Activated naive CD8-positive, alpha-beta T cell treated with anti-CD3 and anti-CD28 coated beads, Interleukin-2, amount 50 U/mL, for 24 hours (primary cell): ENCODE measurements around the gene NPAS1.
"Not testable (repeated sequence)": the region's sequence is repeated elsewhere in the genome, so short reads cannot be mapped to it uniquely, and the experiment has no call there.

Experiments
- ATAC-seq: fragments of 150-1000 bp; cut with Tn5 transposase; one replicate; pipeline ENCODE4 v1.10.0; 2021
- DNase-seq: peaks from one replicate; pipeline ENCODE4 v3.0.0; 2021
- H3K27ac Mint-ChIP-seq: one replicate; pipeline ENCODE4 v1.8.0; 2021; ENCODE audit warnings: mild to moderate bottlenecking, mixed read lengths
- H3K27me3 Mint-ChIP-seq: one replicate; pipeline ENCODE4 v1.8.0; 2021; ENCODE audit warnings: mixed read lengths
- H3K36me3 Mint-ChIP-seq: one replicate; pipeline ENCODE4 v1.8.0; 2021; ENCODE audit warnings: low read depth, mixed read lengths
- H3K4me1 Mint-ChIP-seq: one replicate; pipeline ENCODE4 v1.8.0; 2021; ENCODE audit warnings: mixed read lengths
- H3K4me3 Mint-ChIP-seq: one replicate; pipeline ENCODE4 v1.8.0; 2021; ENCODE audit warnings: mild to moderate bottlenecking, moderate library complexity, mixed read lengths
- H3K9me3 Mint-ChIP-seq: one replicate; pipeline ENCODE4 v1.8.0; 2021; ENCODE audit warnings: mixed read lengths

NPAS1 gene

GRCh38 chr19:47068876-47069406, 49.3 kb downstream of the NPAS1 start:
- Mint-ChIP-seq H3K4me1 (peaks cover under 1% of the 10 kb centered on the region), H3K27me3 (no peaks in the 10 kb centered on the region), H3K27ac (no peak overlapping the region), H3K4me3 (no peak overlapping the region), H3K9me3 (no peaks in the 10 kb centered on the region), H3K36me3 (peaks cover 24% of the 10 kb centered on the region)
- ATAC-seq = no peak
- no peak for DNase-seq

- H3K9me3 Mint-ChIP-seq = no peaks in the 10 kb centered on the region
- H3K4me3 Mint-ChIP-seq = no peak overlapping the region
- ATAC-seq (no peak), DNase-seq (no peak)
- H3K27me3 Mint-ChIP-seq = no peaks in the 10 kb centered on the region
- H3K4me1 Mint-ChIP-seq = peaks cover 3% of the 10 kb centered on the region
- peaks cover 27% of the 10 kb centered on the region for H3K36me3 Mint-ChIP-seq
- H3K27ac Mint-ChIP-seq = no peak overlapping the region
These were observed 50.2 kb downstream of the NPAS1 start for GRCh38 chr19:47069795-47070194.

GRCh38 chr19:47070756-47071155, 51.1 kb downstream of the NPAS1 start:
- no peaks in the 10 kb centered on the region for H3K9me3 Mint-ChIP-seq
- no peaks in the 10 kb centered on the region for H3K27me3 Mint-ChIP-seq
- H3K4me1 Mint-ChIP-seq = peaks cover 6% of the 10 kb centered on the region
- H3K36me3 Mint-ChIP-seq = peaks cover 32% of the 10 kb centered on the region
- DNase-seq (no peak), ATAC-seq (no peak)
- H3K27ac Mint-ChIP-seq = no peak overlapping the region
- H3K4me3 Mint-ChIP-seq = no peak overlapping the region

- peaks cover 6% of the 10 kb centered on the region for H3K4me1 Mint-ChIP-seq
- no peaks in the 10 kb centered on the region for H3K9me3 Mint-ChIP-seq
- no peak overlapping the region for H3K27ac Mint-ChIP-seq
- H3K4me3 Mint-ChIP-seq = no peak overlapping the region
- no peaks in the 10 kb centered on the region for H3K27me3 Mint-ChIP-seq
- DNase-seq (no peak), ATAC-seq (no peak)
- peaks cover 38% of the 10 kb centered on the region for H3K36me3 Mint-ChIP-seq
These were observed 52.1 kb downstream of the NPAS1 start for GRCh38 chr19:47071731-47072130.

GRCh38 chr19:47072323-47072722, 52.7 kb downstream of the NPAS1 start:
- Mint-ChIP-seq H3K4me1 (peaks cover 6% of the 10 kb centered on the region), H3K27me3 (no peaks in the 10 kb centered on the region), H3K36me3 (peaks cover 39% of the 10 kb centered on the region), H3K4me3 (no peak overlapping the region), H3K9me3 (no peaks in the 10 kb centered on the region), H3K27ac (no peak overlapping the region)
- DNase-seq (no peak), ATAC-seq (no peak)

- ATAC-seq (no peak), DNase-seq (no peak)
- H3K27ac Mint-ChIP-seq = no peak overlapping the region
- no peaks in the 10 kb centered on the region for H3K9me3 Mint-ChIP-seq
- H3K4me3 Mint-ChIP-seq = no peak overlapping the region
- H3K36me3 Mint-ChIP-seq = peaks cover 39% of the 10 kb centered on the region
- peaks cover 6% of the 10 kb centered on the region for H3K4me1 Mint-ChIP-seq
- no peaks in the 10 kb centered on the region for H3K27me3 Mint-ChIP-seq
These were observed 53.9 kb downstream of the NPAS1 start for GRCh38 chr19:47073574-47073973.

- H3K4me3 Mint-ChIP-seq = no peak overlapping the region
- no peak overlapping the region for H3K27ac Mint-ChIP-seq
- no peaks in the 10 kb centered on the region for H3K27me3 Mint-ChIP-seq
- H3K4me1 Mint-ChIP-seq = peaks cover 6% of the 10 kb centered on the region
- DNase-seq = no peak
- H3K36me3 Mint-ChIP-seq = peaks cover 45% of the 10 kb centered on the region
- no peak for ATAC-seq
- H3K9me3 Mint-ChIP-seq = no peaks in the 10 kb centered on the region
These were observed 55.0 kb downstream of the NPAS1 start for GRCh38 chr19:47074621-47075020.

GRCh38 chr19:47075179-47075810, 55.7 kb downstream of the NPAS1 start:
- peak overlapping the region; percentile 17 for H3K27ac Mint-ChIP-seq
- H3K36me3 Mint-ChIP-seq = peaks cover 43% of the 10 kb centered on the region
- DNase-seq = no peak
- peaks cover 6% of the 10 kb centered on the region for H3K4me1 Mint-ChIP-seq
- no peak for ATAC-seq
- H3K27me3 Mint-ChIP-seq = no peaks in the 10 kb centered on the region
- H3K4me3 Mint-ChIP-seq = no peak overlapping the region
- no peaks in the 10 kb centered on the region for H3K9me3 Mint-ChIP-seq

- ATAC-seq (no peak), DNase-seq (no peak)
- Mint-ChIP-seq H3K27ac (no peak overlapping the region), H3K36me3 (peaks cover 37% of the 10 kb centered on the region), H3K4me1 (peaks cover 6% of the 10 kb centered on the region), H3K9me3 (no peaks in the 10 kb centered on the region), H3K27me3 (no peaks in the 10 kb centered on the region), H3K4me3 (no peak overlapping the region)
These were observed 56.3 kb downstream of the NPAS1 start for GRCh38 chr19:47075941-47076340.

GRCh38 chr19:47078351-47078750, 58.7 kb downstream of the NPAS1 start:
- not testable (repeated sequence) for H3K27me3 Mint-ChIP-seq, DNase-seq, ATAC-seq, H3K27ac Mint-ChIP-seq, H3K4me1 Mint-ChIP-seq, H3K4me3 Mint-ChIP-seq, H3K9me3 Mint-ChIP-seq
- H3K36me3 Mint-ChIP-seq = peaks cover 37% of the 10 kb centered on the region

GRCh38 chr19:47081095-47081494, 61.5 kb downstream of the NPAS1 start:
- DNase-seq (no peak), ATAC-seq (no peak)
- Mint-ChIP-seq H3K4me1 (no peaks in the 10 kb centered on the region), H3K4me3 (no peak overlapping the region), H3K27ac (no peak overlapping the region), H3K36me3 (peaks cover 44% of the 10 kb centered on the region), H3K9me3 (no peaks in the 10 kb centered on the region), H3K27me3 (no peaks in the 10 kb centered on the region)

- Mint-ChIP-seq H3K27ac (no peak overlapping the region), H3K27me3 (no peaks in the 10 kb centered on the region), H3K4me3 (no peak overlapping the region), H3K9me3 (no peaks in the 10 kb centered on the region), H3K4me1 (no peaks in the 10 kb centered on the region), H3K36me3 (peaks cover 49% of the 10 kb centered on the region)
- ATAC-seq (no peak), DNase-seq (no peak)
These were observed 62.9 kb downstream of the NPAS1 start for GRCh38 chr19:47082493-47082892.

GRCh38 chr19:47084879-47085439, 65.3 kb downstream of the NPAS1 start:
- Mint-ChIP-seq H3K9me3 (no peaks in the 10 kb centered on the region), H3K27me3 (no peaks in the 10 kb centered on the region), H3K4me1 (no peaks in the 10 kb centered on the region), H3K27ac (no peak overlapping the region), H3K36me3 (peaks cover 54% of the 10 kb centered on the region), H3K4me3 (no peak overlapping the region)
- ATAC-seq (no peak), DNase-seq (no peak)

GRCh38 chr19:47086280-47086679, 66.6 kb downstream of the NPAS1 start:
- H3K27me3 Mint-ChIP-seq = no peaks in the 10 kb centered on the region
- H3K36me3 Mint-ChIP-seq = peaks cover 61% of the 10 kb centered on the region
- ATAC-seq (no peak), DNase-seq (no peak)
- no peaks in the 10 kb centered on the region for H3K9me3 Mint-ChIP-seq
- peak overlapping the region; percentile 77 for H3K27ac Mint-ChIP-seq
- H3K4me3 Mint-ChIP-seq = no peak overlapping the region
- no peaks in the 10 kb centered on the region for H3K4me1 Mint-ChIP-seq

- H3K36me3 Mint-ChIP-seq = peaks cover 60% of the 10 kb centered on the region
- no peak overlapping the region for H3K27ac Mint-ChIP-seq
- DNase-seq = no peak
These were observed 70.2 kb downstream of the NPAS1 start for GRCh38 chr19:47089767-47090350.

More at GRCh38 chr19:47089767-47090350, 70.2 kb downstream of the NPAS1 start:
- Mint-ChIP-seq H3K4me1 (peaks cover 18% of the 10 kb centered on the region), H3K9me3 (no peaks in the 10 kb centered on the region), H3K27me3 (no peaks in the 10 kb centered on the region), H3K4me3 (no peak overlapping the region)
- no peak for ATAC-seq
